Panc1 (cell line): ENCODE data around the gene POMC. TPM values are rescaled to one million over a fixed set of nuclear protein-coding genes. Genes with fewer than 3 reads are reported as not detected.

Experiments used
- ATAC-seq: fragments of 200-7000 bp; cut with Tn5 transposase; 2 replicates; pipeline ENCODE4 v1.9.1; 2020; ENCODE audit warnings: mild to moderate bottlenecking, moderate library complexity
- BruUV-seq: library from RNA; stranded (reverse); fragments of 400-500 nt; replicated peaks from 2 replicates; lab custom pipeline; 2021; lab: Mats Ljungman, UMichigan
- CTCF ChIA-PET: fragments of 300-600 bp; sonication (Branson Sonifier 250); formaldehyde crosslinking; loops from one replicate; lab custom pipeline; 2022; ENCODE audit warnings: antibody characterized with exemption; lab: Charles Lee
- POLR2A ChIA-PET: fragments of 300-600 bp; sonication (Branson Sonifier 250); formaldehyde crosslinking; loops from one replicate; lab custom pipeline; 2022; ENCODE audit warnings: antibody characterized with exemption; lab: Charles Lee
- DNase-seq: peaks from one replicate; pipeline ENCODE4 v3.0.0-alpha.2; 2010; ENCODE audit warnings: low read depth, low spot score
- H3K27ac ChIP-seq: 2 replicates; pipeline ENCODE4 v1.5.1; 2011; ENCODE audit warnings: mild to moderate bottlenecking, low read length, inconsistent platforms
- H3K27me3 ChIP-seq: fragments of 200-500 bp; sonication (Bioruptor generic); 2 replicates; pipeline ENCODE4 v1.6.0; 2014; ENCODE audit warnings: low read length, inconsistent platforms; ENCODE audit not compliant: control insufficient read depth, insufficient read depth
- H3K36me3 ChIP-seq: fragments of 200-500 bp; sonication (Bioruptor generic); 2 replicates; pipeline ENCODE4 v1.5.1; 2014; ENCODE audit warnings: inconsistent platforms, mild to moderate bottlenecking, low read length, moderate library complexity; ENCODE audit not compliant: control insufficient read depth, insufficient read depth
- H3K4me1 ChIP-seq: 2 replicates; pipeline ENCODE4 v1.5.1; 2011; ENCODE audit warnings: inconsistent platforms, mild to moderate bottlenecking, low read length, moderate library complexity; ENCODE audit not compliant: control insufficient read depth, insufficient read depth
- H3K4me3 ChIP-seq, 2 experiments: 2 replicates each; pipeline ENCODE4 v1.5.1; 2011 to 2012; ENCODE audit warnings: low read depth in 2 of 2, low read length in 2 of 2, mild to moderate bottlenecking in 2 of 2, inconsistent platforms in 1 of 2, moderate library complexity in 1 of 2
- H3K9me3 ChIP-seq: fragments of 200-500 bp; sonication (Bioruptor generic); 2 replicates; pipeline ENCODE4 v1.5.1; 2014; ENCODE audit warnings: low read depth, mild to moderate bottlenecking, inconsistent platforms, low read length, moderate library complexity; ENCODE audit not compliant: control insufficient read depth, insufficient read depth
- SIN3A ChIP-seq: IDR thresholded peaks from 2 replicates; pipeline ENCODE4 v1.6.1; 2012; ENCODE audit warnings: low read depth, mild to moderate bottlenecking, low read length, moderate library complexity, borderline replicate concordance; ENCODE audit not compliant: insufficient read depth
- in situ Hi-C: cut with HindIII; loops from 2 replicates; pipeline ENCODE4 v1.10.0; 2016; ENCODE audit warnings: low sequenced_read_pairs, low pct_unique_long_range_greater_than_20kb
- intact Hi-C: fragments of 100-400 bp; cut with micrococcal nuclease; formaldehyde crosslinking; loops from one replicate; pipeline ENCODE4 v1.10.0; 2022; ENCODE audit not compliant: unreplicated experiment
- total RNA-seq: library from RNA; stranded (reverse); gene quantifications from one replicate; pipeline ENCODE4 v1.2.1, GENCODE V29; 2021; ENCODE audit not compliant: unreplicated experiment
- TF ChIP-seq, protein P1 (sequence below): fragments of 450-650 bp; IDR thresholded peaks from 2 replicates; pipeline ENCODE4 v1.5.1; 2017; ENCODE audit warnings: mild to moderate bottlenecking
- TF ChIP-seq, protein P2 (sequence below), 2 experiments: IDR thresholded peaks; 2 replicates each; pipeline ENCODE4 v1.6.1; 2011 to 2012; ENCODE audit warnings: low read depth in 2 of 2, control low read depth in 1 of 2, low read length in 1 of 2, mild to moderate bottlenecking in 1 of 2, moderate library complexity in 1 of 2; ENCODE audit not compliant: insufficient read depth in 1 of 2

POMC gene
- total RNA-seq, 1 experiment from 2014 or later = not detected

DNA sequence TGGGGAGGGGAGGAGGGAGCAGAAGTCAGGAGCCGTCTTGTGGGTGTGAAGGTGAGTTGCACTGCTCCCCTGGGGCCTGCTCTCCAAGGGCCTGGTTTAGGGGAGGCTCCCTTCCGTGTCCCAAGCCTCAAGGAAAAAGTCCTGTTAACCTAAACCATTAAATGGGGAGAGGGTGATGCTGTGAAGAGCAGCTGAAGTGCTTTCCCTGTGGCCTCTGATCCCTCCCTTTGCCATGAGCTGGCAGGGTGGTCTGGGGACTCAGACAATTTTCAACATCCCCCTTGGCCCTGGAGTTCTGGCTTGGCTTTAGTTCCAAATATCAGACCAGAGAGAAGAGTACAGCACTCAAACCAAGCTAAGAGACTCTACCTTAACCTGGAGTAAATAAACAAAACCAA, 692 bp upstream of the POMC start:
- no peaks in the 10 kb centered on the region for H3K4me1 ChIP-seq
- no peaks in the 10 kb centered on the region for H3K9me3 ChIP-seq
- BruUV-seq = no TSS peak
- TF ChIP-seq, protein P1, sequence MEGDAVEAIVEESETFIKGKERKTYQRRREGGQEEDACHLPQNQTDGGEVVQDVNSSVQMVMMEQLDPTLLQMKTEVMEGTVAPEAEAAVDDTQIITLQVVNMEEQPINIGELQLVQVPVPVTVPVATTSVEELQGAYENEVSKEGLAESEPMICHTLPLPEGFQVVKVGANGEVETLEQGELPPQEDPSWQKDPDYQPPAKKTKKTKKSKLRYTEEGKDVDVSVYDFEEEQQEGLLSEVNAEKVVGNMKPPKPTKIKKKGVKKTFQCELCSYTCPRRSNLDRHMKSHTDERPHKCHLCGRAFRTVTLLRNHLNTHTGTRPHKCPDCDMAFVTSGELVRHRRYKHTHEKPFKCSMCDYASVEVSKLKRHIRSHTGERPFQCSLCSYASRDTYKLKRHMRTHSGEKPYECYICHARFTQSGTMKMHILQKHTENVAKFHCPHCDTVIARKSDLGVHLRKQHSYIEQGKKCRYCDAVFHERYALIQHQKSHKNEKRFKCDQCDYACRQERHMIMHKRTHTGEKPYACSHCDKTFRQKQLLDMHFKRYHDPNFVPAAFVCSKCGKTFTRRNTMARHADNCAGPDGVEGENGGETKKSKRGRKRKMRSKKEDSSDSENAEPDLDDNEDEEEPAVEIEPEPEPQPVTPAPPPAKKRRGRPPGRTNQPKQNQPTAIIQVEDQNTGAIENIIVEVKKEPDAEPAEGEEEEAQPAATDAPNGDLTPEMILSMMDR = no peak
- TF ChIP-seq, protein P2, sequence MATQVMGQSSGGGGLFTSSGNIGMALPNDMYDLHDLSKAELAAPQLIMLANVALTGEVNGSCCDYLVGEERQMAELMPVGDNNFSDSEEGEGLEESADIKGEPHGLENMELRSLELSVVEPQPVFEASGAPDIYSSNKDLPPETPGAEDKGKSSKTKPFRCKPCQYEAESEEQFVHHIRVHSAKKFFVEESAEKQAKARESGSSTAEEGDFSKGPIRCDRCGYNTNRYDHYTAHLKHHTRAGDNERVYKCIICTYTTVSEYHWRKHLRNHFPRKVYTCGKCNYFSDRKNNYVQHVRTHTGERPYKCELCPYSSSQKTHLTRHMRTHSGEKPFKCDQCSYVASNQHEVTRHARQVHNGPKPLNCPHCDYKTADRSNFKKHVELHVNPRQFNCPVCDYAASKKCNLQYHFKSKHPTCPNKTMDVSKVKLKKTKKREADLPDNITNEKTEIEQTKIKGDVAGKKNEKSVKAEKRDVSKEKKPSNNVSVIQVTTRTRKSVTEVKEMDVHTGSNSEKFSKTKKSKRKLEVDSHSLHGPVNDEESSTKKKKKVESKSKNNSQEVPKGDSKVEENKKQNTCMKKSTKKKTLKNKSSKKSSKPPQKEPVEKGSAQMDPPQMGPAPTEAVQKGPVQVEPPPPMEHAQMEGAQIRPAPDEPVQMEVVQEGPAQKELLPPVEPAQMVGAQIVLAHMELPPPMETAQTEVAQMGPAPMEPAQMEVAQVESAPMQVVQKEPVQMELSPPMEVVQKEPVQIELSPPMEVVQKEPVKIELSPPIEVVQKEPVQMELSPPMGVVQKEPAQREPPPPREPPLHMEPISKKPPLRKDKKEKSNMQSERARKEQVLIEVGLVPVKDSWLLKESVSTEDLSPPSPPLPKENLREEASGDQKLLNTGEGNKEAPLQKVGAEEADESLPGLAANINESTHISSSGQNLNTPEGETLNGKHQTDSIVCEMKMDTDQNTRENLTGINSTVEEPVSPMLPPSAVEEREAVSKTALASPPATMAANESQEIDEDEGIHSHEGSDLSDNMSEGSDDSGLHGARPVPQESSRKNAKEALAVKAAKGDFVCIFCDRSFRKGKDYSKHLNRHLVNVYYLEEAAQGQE (IDR thresholded peaks at IDR 0.05; ENCODE audit: insufficient read depth in 1 of 2, low read depth in 2 of 2, low read length in 1 of 2) = no peak
- TF ChIP-seq SIN3A = no peak
- ATAC-seq = no peak
- POLR2A ChIA-PET = no interaction called here
- H3K4me3 ChIP-seq = no peak overlapping the region
- no peak for DNase-seq
- CTCF ChIA-PET = no interaction called here
- peaks cover 25% of the 10 kb centered on the region for H3K27me3 ChIP-seq
- intact Hi-C loops = no loop called here
- no peak overlapping the region for H3K27ac ChIP-seq
- no peaks in the 10 kb centered on the region for H3K36me3 ChIP-seq
- in situ Hi-C loops = no loop called here

DNA sequence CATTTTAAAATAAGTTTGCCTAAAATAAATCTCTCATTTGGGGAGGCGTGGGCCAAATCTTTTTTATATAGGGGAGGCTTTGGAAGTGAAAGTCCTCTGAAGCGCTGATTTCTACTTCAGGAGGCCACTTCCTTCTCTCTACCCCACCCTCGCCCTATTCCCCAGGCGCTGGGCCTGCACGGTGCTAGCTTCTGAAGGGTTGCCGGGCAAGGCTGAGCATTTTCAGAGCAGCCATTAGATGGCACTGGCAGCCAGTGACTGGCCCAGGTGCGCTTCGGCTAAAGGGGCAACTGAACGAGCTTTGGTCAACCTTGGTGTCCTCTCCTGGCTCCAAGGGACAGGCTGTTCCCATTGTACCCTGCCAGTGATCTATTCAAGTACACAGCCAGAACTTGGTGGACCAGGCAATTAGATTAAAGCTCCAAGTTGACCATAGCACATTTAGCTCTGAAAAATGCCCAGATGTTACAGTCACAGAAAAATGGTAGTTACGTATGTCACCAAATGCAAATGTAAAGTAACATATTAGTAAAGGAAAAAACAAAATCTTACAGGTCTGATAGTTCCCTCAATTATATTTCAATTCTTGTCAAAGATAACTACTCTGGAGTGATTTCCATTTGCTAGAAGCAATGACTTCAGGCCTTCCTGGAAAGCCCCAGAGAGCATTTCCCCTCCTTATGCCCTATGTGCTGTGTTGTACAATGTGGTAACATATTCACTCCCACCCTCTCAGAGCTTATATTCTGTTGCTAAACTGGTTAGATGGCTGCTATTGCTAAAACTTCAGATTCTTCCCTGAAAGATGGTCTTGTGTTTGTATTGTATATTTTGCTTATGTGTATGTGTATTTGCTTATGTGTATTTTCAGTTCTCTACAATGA, 2.1 kb downstream of the POMC start:
- Histone ChIP-seq H3K27ac (no peak overlapping the region), H3K27me3 (peaks cover 25% of the 10 kb centered on the region), H3K9me3 (no peaks in the 10 kb centered on the region), H3K36me3 (no peaks in the 10 kb centered on the region), H3K4me3 (no peak overlapping the region), H3K4me1 (no peaks in the 10 kb centered on the region)
- BruUV-seq = no TSS peak
- ATAC-seq = peak; percentile 95
- TF ChIP-seq, protein P2 (IDR thresholded peaks at IDR 0.05; ENCODE audit: insufficient read depth in 1 of 2, low read depth in 2 of 2, low read length in 1 of 2) = no peak
- TF ChIP-seq, protein P1 = peak; percentile 88
- DNase-seq = peak; percentile 27
- ChIA-PET POLR2A (interaction anchor here (0.6 kb wide), 1 partner anchor 82 kb away, joined by 3 read pairs; no protein-coding TSS in a partner anchor), CTCF (interaction anchor here (0.6 to 3.8 kb wide), 6 partner anchors 9 to 433 kb away, joined by 3 to 36 read pairs (median 6); no protein-coding TSS in a partner anchor)
- intact Hi-C loops = loop anchor here (1.0 kb wide), 1 partner anchor 30 kb away; no protein-coding TSS in a partner anchor
- in situ Hi-C loops = no loop called here
